AG08396 (cell line): ENCODE data around the gene ABI2.
"Not testable (repeated sequence)": the region's sequence is repeated elsewhere in the genome, so short reads cannot be mapped to it uniquely, and the experiment has no call there.

Experiments used
- DNase-seq: peaks from one replicate; pipeline ENCODE4 v3.0.0; 2012; ENCODE audit warnings: low spot score, mixed read lengths

Gene ABI2

GRCh38 chr2:203327901-203328759, at the start of gene ABI2:
ABI2 (plus strand) TSS chr2:203328394; CDS start chr2:203328515, 121 bp downstream.
- DNase-seq, result peak; percentile 97

GRCh38 chr2:203279288-203279687, 48.9 kb upstream of the ABI2 start:
- no peak for DNase-seq

GRCh38 chr2:203280428-203281064, 47.6 kb upstream of the ABI2 start:
- DNase-seq, result no peak

- no peak for DNase-seq
Measured at GRCh38 chr2:203282101-203282500, 46.1 kb upstream of the ABI2 start.

- no peak for DNase-seq
Measured at GRCh38 chr2:203286532-203286931, 41.7 kb upstream of the ABI2 start.

GRCh38 chr2:203301667-203302066, 26.5 kb upstream of the ABI2 start:
- peak; percentile 26 for DNase-seq

- not testable (repeated sequence) for DNase-seq
Measured at GRCh38 chr2:203302586-203302985, 25.6 kb upstream of the ABI2 start.

GRCh38 chr2:203310688-203311436, 17.3 kb upstream of the ABI2 start:
- no peak for DNase-seq

- no peak for DNase-seq
Measured at GRCh38 chr2:203326356-203326755, 1.8 kb upstream of the ABI2 start.

GRCh38 chr2:203327582-203327900, 653 bp upstream of the ABI2 start:
- DNase-seq, result peak; percentile 27

GRCh38 chr2:203328760-203329540, 756 bp downstream of the ABI2 start:
- DNase-seq, result peak; percentile 78

GRCh38 chr2:203330434-203330833, 2.2 kb downstream of the ABI2 start:
- DNase-seq, result peak; percentile 51

GRCh38 chr2:203338322-203338721, 10.1 kb downstream of the ABI2 start:
- no peak for DNase-seq

GRCh38 chr2:203340791-203341487, 12.7 kb downstream of the ABI2 start:
- peak; percentile 64 for DNase-seq

- DNase-seq, result peak; percentile 5
Measured at GRCh38 chr2:203341741-203342310, 13.6 kb downstream of the ABI2 start.

GRCh38 chr2:203342374-203342773, 14.2 kb downstream of the ABI2 start:
- not testable (repeated sequence) for DNase-seq

- no peak for DNase-seq
Measured at GRCh38 chr2:203344667-203345066, 16.5 kb downstream of the ABI2 start.

GRCh38 chr2:203346612-203347011, 18.4 kb downstream of the ABI2 start:
- DNase-seq, result no peak

GRCh38 chr2:203347375-203347774, 19.2 kb downstream of the ABI2 start:
- no peak for DNase-seq

- DNase-seq, result no peak
Measured at GRCh38 chr2:203352604-203353255, 24.5 kb downstream of the ABI2 start.
